Measurements from ENCODE around the gene PRCC. TPM values are rescaled to one million over a fixed set of nuclear protein-coding genes. Genes with fewer than 3 reads are reported as not detected.

The PRCC gene
- total and polyA plus RNA-seq, 2 of the 13 experiments (the other 11 are each of a cell fraction or from before 2014, with no cell fraction given): 24.2 to 40.5 TPM

- TF ChIP-seq, protein P1, sequence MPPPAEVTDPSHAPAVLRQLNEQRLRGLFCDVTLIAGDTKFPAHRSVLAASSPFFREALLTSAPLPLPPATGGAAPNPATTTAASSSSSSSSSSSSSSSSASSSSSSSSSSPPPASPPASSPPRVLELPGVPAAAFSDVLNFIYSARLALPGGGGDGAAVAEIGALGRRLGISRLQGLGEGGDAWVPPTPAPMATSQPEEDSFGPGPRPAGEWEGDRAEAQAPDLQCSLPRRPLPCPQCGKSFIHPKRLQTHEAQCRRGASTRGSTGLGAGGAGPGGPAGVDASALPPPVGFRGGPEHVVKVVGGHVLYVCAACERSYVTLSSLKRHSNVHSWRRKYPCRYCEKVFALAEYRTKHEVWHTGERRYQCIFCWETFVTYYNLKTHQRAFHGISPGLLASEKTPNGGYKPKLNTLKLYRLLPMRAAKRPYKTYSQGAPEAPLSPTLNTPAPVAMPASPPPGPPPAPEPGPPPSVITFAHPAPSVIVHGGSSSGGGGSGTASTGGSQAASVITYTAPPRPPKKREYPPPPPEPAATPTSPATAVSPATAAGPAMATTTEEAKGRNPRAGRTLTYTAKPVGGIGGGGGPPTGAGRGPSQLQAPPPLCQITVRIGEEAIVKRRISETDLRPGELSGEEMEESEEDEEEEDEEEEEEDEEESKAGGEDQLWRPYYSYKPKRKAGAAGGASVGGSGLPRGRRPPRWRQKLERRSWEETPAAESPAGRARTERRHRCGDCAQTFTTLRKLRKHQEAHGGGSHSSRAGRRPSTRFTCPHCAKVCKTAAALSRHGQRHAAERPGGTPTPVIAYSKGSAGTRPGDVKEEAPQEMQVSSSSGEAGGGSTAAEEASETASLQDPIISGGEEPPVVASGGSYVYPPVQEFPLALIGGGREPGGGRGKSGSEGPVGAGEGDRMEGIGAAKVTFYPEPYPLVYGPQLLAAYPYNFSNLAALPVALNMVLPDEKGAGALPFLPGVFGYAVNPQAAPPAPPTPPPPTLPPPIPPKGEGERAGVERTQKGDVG (CRISPR knock-in tag; IDR thresholded peaks at IDR 0.05; ENCODE audit: borderline replicate concordance): no peak
- TF ChIP-seq ZBTB8A (CRISPR knock-in tag; IDR thresholded peaks at IDR 0.05; ENCODE audit: borderline replicate concordance, low read depth) (no peak), ZNF724P (CRISPR knock-in tag; IDR thresholded peaks at IDR 0.05; ENCODE audit: borderline replicate concordance) (no peak), HMG20B (CRISPR knock-in tag; conservative IDR thresholded peaks at IDR 0.05) (no peak), AFF4 (CRISPR knock-in tag; IDR thresholded peaks at IDR 0.05) (no peak), ISL2 (CRISPR knock-in tag; IDR thresholded peaks at IDR 0.05) (no peak), NCOA1 (CRISPR knock-in tag; IDR thresholded peaks at IDR 0.05) (no peak), HNF4G (IDR thresholded peaks at IDR 0.05; ENCODE audit: borderline replicate concordance, low read depth, low read length) (peak; percentile 79), HNF4G (CRISPR knock-in tag; IDR thresholded peaks at IDR 0.05; ENCODE audit: borderline replicate concordance, low read depth) (peak; percentile 33; the same call in 1 of the 2 replicates), ZKSCAN8 (CRISPR knock-in tag; IDR thresholded peaks at IDR 0.05; ENCODE audit: borderline replicate concordance) (no peak), ZIK1 (CRISPR knock-in tag; IDR thresholded peaks at IDR 0.05; ENCODE audit: borderline replicate concordance, low read depth) (no peak), RFX1 (IDR thresholded peaks at IDR 0.05) (no peak), SIN3B (IDR thresholded peaks at IDR 0.05; ENCODE audit: low read length) (no peak), HNRNPLL (IDR thresholded peaks at IDR 0.05; ENCODE audit: low read depth, low read length, poor library complexity, severe bottlenecking) (no peak), ZXDC (CRISPR knock-in tag; IDR thresholded peaks at IDR 0.05) (no peak), ZKSCAN1 (IDR thresholded peaks at IDR 0.05; ENCODE audit: low read length) (no peak), ZNF224 (CRISPR knock-in tag; IDR thresholded peaks at IDR 0.05) (no peak), TAF15 (IDR thresholded peaks at IDR 0.05; ENCODE audit: low read depth, low read length, poor library complexity, severe bottlenecking) (no peak), ZNF703 (CRISPR knock-in tag; IDR thresholded peaks at IDR 0.05; ENCODE audit: borderline replicate concordance) (no peak)
- TF ChIP-seq, protein P2, sequence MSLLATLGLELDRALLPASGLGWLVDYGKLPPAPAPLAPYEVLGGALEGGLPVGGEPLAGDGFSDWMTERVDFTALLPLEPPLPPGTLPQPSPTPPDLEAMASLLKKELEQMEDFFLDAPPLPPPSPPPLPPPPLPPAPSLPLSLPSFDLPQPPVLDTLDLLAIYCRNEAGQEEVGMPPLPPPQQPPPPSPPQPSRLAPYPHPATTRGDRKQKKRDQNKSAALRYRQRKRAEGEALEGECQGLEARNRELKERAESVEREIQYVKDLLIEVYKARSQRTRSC (CRISPR knock-in tag; IDR thresholded peaks at IDR 0.05; ENCODE audit: low read depth): no peak
Observed at GRCh38 chr1:156749419-156750118, 17.8 kb upstream of the PRCC start (continued).
